Sigmoid colon (tissue), 7 donors: Measurements from ENCODE around the gene ABCB8. TPM values are rescaled to one million over a fixed set of nuclear protein-coding genes. Genes with fewer than 3 reads are reported as not detected.

ENCODE experiments used
- DNase-seq: peaks from one replicate; pipeline ENCODE4 v3.0.0-alpha.2; 2019
- H3K27ac ChIP-seq, 4 donors: fragments of 200-600 bp; sonication (generic); one replicate each; pipeline ENCODE4 v1.5.1; 2016 to 2019; ENCODE audit warnings: mild to moderate bottlenecking in 1 of 4
- H3K27me3 ChIP-seq, 3 donors: fragments of 200-600 bp; sonication (generic); one replicate each; pipeline ENCODE4 v1.5.1; 2019; ENCODE audit warnings: mild to moderate bottlenecking in 1 of 3
- H3K36me3 ChIP-seq, 4 donors: fragments of 200-600 bp; sonication (generic); one replicate each; pipeline ENCODE4 v1.5.1; 2016 to 2019
- H3K4me1 ChIP-seq, 4 donors: fragments of 200-600 bp; sonication (generic); one replicate each; pipeline ENCODE4 v1.5.1; 2017 to 2019
- H3K4me3 ChIP-seq, 4 donors: fragments of 200-600 bp; sonication (generic); one replicate each; pipeline ENCODE4 v1.5.1; 2017 to 2019; ENCODE audit warnings: mild to moderate bottlenecking in 2 of 4, moderate library complexity in 1 of 4
- H3K9me3 ChIP-seq, 4 donors: fragments of 200-600 bp in 3 of 4; sonication (generic) in 3 of 4; one replicate each; pipeline versions ENCODE4 v1.5.1 to v1.6.1; 2013 to 2019
- CTCF ChIP-seq, 4 experiments: fragments of 450-650 bp in 3 of 4; fragments of 200-600 bp in 1 of 4; IDR thresholded peaks; one replicate each; pipeline ENCODE4 v1.5.1; 2016 to 2019; ENCODE audit warnings: antibody characterized with exemption in 4 of 4, mild to moderate bottlenecking in 3 of 4, moderate library complexity in 2 of 4
- EP300 ChIP-seq, 4 donors: sonication (generic); formaldehyde crosslinking; IDR thresholded peaks; one replicate each; pipeline ENCODE4 v1.6.1; 2017; ENCODE audit warnings: antibody characterized with exemption in 4 of 4
- POLR2A ChIP-seq, 2 donors: fragments of 450-650 bp; IDR thresholded peaks; one replicate each; pipeline ENCODE4 v1.6.1; 2016; ENCODE audit warnings: antibody characterized with exemption in 2 of 2, mild to moderate bottlenecking in 2 of 2, moderate library complexity in 2 of 2
- POLR2AphosphoS5 ChIP-seq, 4 donors: sonication (generic); formaldehyde crosslinking; IDR thresholded peaks; one replicate each; pipeline ENCODE4 v1.6.1; 2017; ENCODE audit warnings: antibody characterized with exemption in 4 of 4
- WGBS, 2 donors: extraction: QIAGEN DNeasy Blood & Tissue Kit; methylation state at CpG; one replicate each; pipeline ENCODE4 v1.1.7; 2013; 5-methylcytosine and 5-hydroxymethylcytosine counted together
- intact Hi-C: fragments of 100-400 bp; cut with DNase I; formaldehyde crosslinking; loops from one replicate; pipeline ENCODE4 v1.15.1; 2023
- polyA plus RNA-seq, 3 donors: library from polyadenylated mRNA; stranded (reverse); fragments of 200-250 nt; gene quantifications; one replicate each; pipeline ENCODE4 v1.2.3, GENCODE V29; 2013
- total RNA-seq, 4 donors: library from RNA; depleted of rRNA; stranded (reverse); fragments of >200 nt; gene quantifications; one replicate each; pipeline ENCODE4 v1.1.0, GENCODE V29; 2016
- donor health status: healthy with polysubstance abuse.
- donor health status: Bipolar disorder and iron deficiency.
- donor health status: healthy.

Gene ABCB8
- total and polyA plus RNA-seq, 7 donors: 3.0 to 32.8 (median 18.3) TPM

DNA sequence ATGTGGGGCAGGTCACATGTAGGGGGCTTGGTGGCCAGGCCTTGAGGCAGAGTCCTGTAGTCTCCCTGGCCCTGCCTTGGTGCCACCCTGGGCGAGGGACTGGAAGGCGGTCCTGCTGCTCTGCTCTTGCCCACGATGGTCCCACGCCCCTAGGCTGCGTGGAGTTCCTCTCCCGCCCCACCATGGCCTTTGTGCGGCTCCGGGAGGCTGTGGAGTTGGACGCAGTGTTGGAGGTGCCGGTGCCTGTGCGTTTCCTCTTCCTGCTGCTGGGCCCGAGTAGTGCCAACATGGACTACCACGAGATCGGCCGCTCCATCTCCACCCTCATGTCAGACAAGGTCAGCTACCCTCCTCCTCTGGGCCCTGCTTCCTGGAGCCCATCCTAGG lies 42.3 kb downstream of the ABCB8 start:
- intact Hi-C loops: no loop called here
- peaks cover 55 to 100% (median 88%) of the 10 kb centered on the region in 4 donors for H3K36me3 ChIP-seq

GRCh38 chr7:151071032-151071866 lies 43.0 kb downstream of the ABCB8 start:
- Histone ChIP-seq H3K9me3 (no peaks in the 10 kb centered on the region), H3K36me3 (peaks cover 58 to 100% (median 87%) of the 10 kb centered on the region in 4 donors), H3K27ac (no peak overlapping the region), H3K27me3 (no peaks in the 10 kb centered on the region), H3K4me3 (no peak overlapping the region), H3K4me1 (no peaks in the 10 kb centered on the region)
- no peak for DNase-seq
- WGBS, 2 donors: 93 to 94% methylated on average over 39 of the region's 39 CpGs
- intact Hi-C loops: no loop called here
- TF ChIP-seq CTCF (IDR thresholded peaks at IDR 0.05): no peak
- no peak for TF ChIP-seq POLR2A (IDR thresholded peaks at IDR 0.05)
- TF ChIP-seq POLR2AphosphoS5 (IDR thresholded peaks at IDR 0.05): no peak
- TF ChIP-seq EP300 (IDR thresholded peaks at IDR 0.05): no peak

More for the DNA sequence above, 42.3 kb downstream of the ABCB8 start:
- TF ChIP-seq EP300 (IDR thresholded peaks at IDR 0.05) (no peak), POLR2A (IDR thresholded peaks at IDR 0.05) (no peak), CTCF (IDR thresholded peaks at IDR 0.05) (no peak), POLR2AphosphoS5 (IDR thresholded peaks at IDR 0.05) (no peak)
- H3K9me3 ChIP-seq: no peaks in the 10 kb centered on the region
- H3K4me3 ChIP-seq: no peak overlapping the region
- H3K27ac ChIP-seq: no peak overlapping the region
- H3K4me1 ChIP-seq: no peaks in the 10 kb centered on the region
- DNase-seq: no peak
- no peaks in the 10 kb centered on the region for H3K27me3 ChIP-seq
- WGBS, 2 donors: 92 to 95% methylated on average over 15 of the region's 15 CpGs

- 92 to 94% methylated on average over 17 of the region's 17 CpGs for WGBS, 2 donors
- TF ChIP-seq POLR2A (IDR thresholded peaks at IDR 0.05) (no peak), EP300 (IDR thresholded peaks at IDR 0.05) (no peak), CTCF (IDR thresholded peaks at IDR 0.05) (no peak), POLR2AphosphoS5 (IDR thresholded peaks at IDR 0.05) (no peak)
- no peak for DNase-seq
- peaks cover 0 to 22% (median 17%) of the 10 kb centered on the region in 4 donors for H3K4me1 ChIP-seq
- H3K9me3 ChIP-seq: no peaks in the 10 kb centered on the region
- no peak overlapping the region for H3K4me3 ChIP-seq
- no peaks in the 10 kb centered on the region for H3K27me3 ChIP-seq
- peaks cover 44 to 85% (median 63%) of the 10 kb centered on the region in 4 donors for H3K36me3 ChIP-seq
- no peak overlapping the region for H3K27ac ChIP-seq
- intact Hi-C loops: no loop called here
Measured at GRCh38 chr7:151073990-151074389, 45.7 kb downstream of the ABCB8 start.

DNA sequence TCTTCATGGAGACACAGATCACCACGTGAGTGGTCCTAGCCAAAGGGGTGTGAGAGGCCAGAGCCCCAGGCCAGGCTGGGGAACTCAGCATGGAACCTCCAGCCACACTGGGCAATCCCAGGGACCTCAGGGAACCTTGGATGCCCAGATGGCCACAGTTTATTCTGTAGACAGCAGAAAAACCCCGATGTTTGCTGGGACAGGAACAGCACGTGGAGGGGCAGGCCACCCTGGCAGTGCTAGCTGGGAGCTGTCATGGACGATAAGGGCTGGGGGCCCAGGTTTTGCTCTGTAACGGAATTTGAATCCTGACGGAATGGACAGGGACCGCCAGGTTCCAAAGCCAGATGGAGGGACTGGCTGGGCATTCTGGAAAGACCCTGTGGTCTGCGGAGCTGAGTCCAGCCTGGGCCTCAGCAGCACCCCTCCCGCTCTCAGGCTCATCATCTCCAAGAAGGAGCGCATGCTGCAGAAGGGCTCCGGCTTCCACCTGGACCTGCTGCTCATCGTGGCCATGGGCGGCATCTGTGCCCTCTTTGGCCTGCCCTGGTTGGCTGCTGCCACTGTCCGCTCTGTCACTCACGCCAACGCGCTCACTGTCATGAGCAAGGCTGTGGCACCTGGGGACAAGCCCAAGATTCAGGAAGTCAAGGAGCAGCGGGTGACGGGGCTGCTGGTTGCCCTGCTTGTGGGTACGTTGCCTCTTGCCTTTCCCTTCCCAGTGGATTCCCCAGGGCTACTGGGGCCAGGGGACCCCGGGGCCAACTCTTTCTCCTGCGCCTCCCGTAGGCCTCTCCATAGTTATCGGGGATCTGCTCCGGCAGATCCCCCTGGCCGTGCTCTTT lies 46.8 kb downstream of the ABCB8 start:
- Histone ChIP-seq H3K27me3 (no peaks in the 10 kb centered on the region), H3K9me3 (no peaks in the 10 kb centered on the region), H3K36me3 (peaks cover 38 to 74% (median 55%) of the 10 kb centered on the region in 4 donors), H3K27ac (no peak overlapping the region), H3K4me3 (no peak overlapping the region), H3K4me1 (peaks cover 0 to 32% (median 28%) of the 10 kb centered on the region in 4 donors)
- intact Hi-C loops: no loop called here
- TF ChIP-seq EP300 (IDR thresholded peaks at IDR 0.05) (no peak), POLR2AphosphoS5 (IDR thresholded peaks at IDR 0.05) (peak in 1 of 4 donors; percentile 12)
- no peak for DNase-seq
- WGBS, 2 donors: 94% methylated on average over 26 of the region's 26 CpGs

- H3K36me3 ChIP-seq: peaks cover 34 to 69% (median 49%) of the 10 kb centered on the region in 4 donors
- DNase-seq: no peak
- peaks cover 0 to 33% (median 29%) of the 10 kb centered on the region in 4 donors for H3K4me1 ChIP-seq
- 88 to 90% methylated on average over 7 of the region's 7 CpGs for WGBS, 2 donors
- intact Hi-C loops: no loop called here
- H3K27ac ChIP-seq: no peak overlapping the region
- no peak overlapping the region for H3K4me3 ChIP-seq
- no peaks in the 10 kb centered on the region for H3K9me3 ChIP-seq
- TF ChIP-seq EP300 (IDR thresholded peaks at IDR 0.05): no peak
- TF ChIP-seq CTCF (IDR thresholded peaks at IDR 0.05): no peak
- no peak for TF ChIP-seq POLR2A (IDR thresholded peaks at IDR 0.05)
- TF ChIP-seq POLR2AphosphoS5 (IDR thresholded peaks at IDR 0.05): no peak
- H3K27me3 ChIP-seq: no peaks in the 10 kb centered on the region
Measured at GRCh38 chr7:151075662-151075971, 47.4 kb downstream of the ABCB8 start.
